Neutrophil (primary cell): Measurements from ENCODE around the gene C8G.

Experiments
- H3K27ac ChIP-seq: fragments of 200-600 bp; sonication (generic); 2 replicates; pipeline ENCODE4 v1.5.1; 2016; ENCODE audit warnings: mild to moderate bottlenecking, moderate library complexity
- H3K27me3 ChIP-seq: fragments of 200-600 bp; sonication (generic); 2 replicates; pipeline ENCODE4 v1.6.0; 2016; ENCODE audit warnings: mild to moderate bottlenecking
- H3K36me3 ChIP-seq: fragments of 200-600 bp; sonication (generic); 2 replicates; pipeline ENCODE4 v1.5.1; 2017
- H3K4me1 ChIP-seq, 2 experiments: fragments of 200-600 bp in 1 of 2; sonication (generic) in 1 of 2; 1 replicate in 1 of 2; 2 replicates in 1 of 2; pipeline versions ENCODE4 v1.5.1 to v1.6.1; 2013 to 2016; ENCODE audit warnings: low read depth in 1 of 2, low read length in 1 of 2, mild to moderate bottlenecking in 1 of 2, moderate library complexity in 1 of 2; ENCODE audit not compliant: control insufficient read depth in 1 of 2, insufficient read depth in 1 of 2
- H3K4me3 ChIP-seq, 2 experiments: fragments of 200-600 bp in 1 of 2; sonication (generic) in 1 of 2; 1 replicate in 1 of 2; 2 replicates in 1 of 2; pipeline ENCODE4 v1.5.1; 2013 to 2016; ENCODE audit warnings: low read depth in 1 of 2, low read length in 1 of 2, mild to moderate bottlenecking in 1 of 2, moderate library complexity in 1 of 2
- H3K9me3 ChIP-seq: fragments of 200-600 bp; sonication (generic); 2 replicates; pipeline ENCODE4 v1.5.1; 2016
- CTCF ChIP-seq: fragments of 200-600 bp; sonication (generic); IDR thresholded peaks from 2 replicates; pipeline ENCODE4 v1.5.1; 2016; ENCODE audit warnings: antibody characterized with exemption

Gene C8G

DNA sequence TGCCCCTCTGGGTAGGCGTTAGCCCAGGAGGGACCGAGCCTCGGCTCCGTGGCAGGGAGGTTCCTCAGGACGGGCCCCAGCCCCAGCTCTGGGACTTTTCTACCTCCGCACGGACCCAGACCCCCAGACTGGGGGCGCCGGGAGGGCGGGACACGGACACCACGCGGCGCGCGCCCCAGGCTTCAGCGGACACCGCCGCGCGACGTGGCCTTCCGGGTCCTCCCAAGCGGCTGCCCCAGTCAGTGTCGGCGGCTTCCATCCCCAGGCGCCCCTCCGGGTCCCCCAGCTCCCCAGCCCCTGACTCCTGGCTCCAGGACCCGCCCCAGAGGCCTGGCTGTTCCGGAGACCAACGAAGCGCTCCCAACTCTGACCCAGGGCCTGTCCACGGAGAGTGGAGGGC is 40.8 kb downstream of the C8G start:
- H3K9me3 ChIP-seq, result no peaks in the 10 kb centered on the region
- H3K4me1 ChIP-seq, result no peaks in the 10 kb centered on the region
- no peaks in the 10 kb centered on the region for H3K36me3 ChIP-seq
- H3K27ac ChIP-seq, result no peak overlapping the region
- H3K4me3 ChIP-seq, result no peak overlapping the region
- no peak for TF ChIP-seq CTCF
- peaks cover 98% of the 10 kb centered on the region for H3K27me3 ChIP-seq

DNA sequence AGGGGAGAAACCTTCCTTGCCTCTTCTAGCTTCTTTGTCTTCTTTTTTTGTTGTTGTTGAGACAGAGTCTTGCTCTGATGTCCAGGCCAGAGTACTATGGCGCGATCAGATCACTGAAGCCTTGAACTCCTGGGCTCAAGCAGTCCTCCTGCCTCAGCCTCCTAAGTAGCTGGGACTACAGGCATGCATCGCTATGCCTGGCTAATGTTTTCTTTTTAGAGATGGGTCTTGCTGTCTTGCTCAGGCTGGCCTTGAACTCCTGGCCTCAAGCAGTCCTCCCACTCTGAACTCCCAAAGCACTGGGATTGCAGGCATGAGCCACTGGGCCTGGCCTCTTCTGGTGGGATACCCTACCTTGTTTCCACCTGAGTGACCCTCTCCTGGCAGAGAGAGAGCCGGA is 43.8 kb downstream of the C8G start:
- Histone ChIP-seq H3K4me1 (peaks cover 17 to 24% of the 10 kb centered on the region in 2 experiments), H3K27ac (no peak overlapping the region), H3K27me3 (peaks cover 72% of the 10 kb centered on the region), H3K4me3 (no peak overlapping the region), H3K36me3 (no peaks in the 10 kb centered on the region), H3K9me3 (no peaks in the 10 kb centered on the region)
- no peak for TF ChIP-seq CTCF

GRCh38 chr9:136990242-136990911 is 45.3 kb downstream of the C8G start:
- H3K36me3 ChIP-seq, result no peaks in the 10 kb centered on the region
- TF ChIP-seq CTCF, result no peak
- peaks cover 72% of the 10 kb centered on the region for H3K27me3 ChIP-seq

GRCh38 chr9:136991993-136992818 is 47.2 kb downstream of the C8G start, which contains the start of gene PAXX:
Gene PAXX, plus strand, starts transcription at chr9:136992422. Its CDS starts 22 bp downstream, at chr9:136992444.
- Histone ChIP-seq H3K4me3 (peak within 1 kb of the TSS; percentile 75 to 93), H3K36me3 (no peaks in the 10 kb centered on the region), H3K4me1 (peaks cover 28 to 56% of the 10 kb centered on the region in 2 experiments), H3K27me3 (peaks cover 72% of the 10 kb centered on the region), H3K27ac (peak within 1 kb of the TSS; percentile 94), H3K9me3 (no peaks in the 10 kb centered on the region)
- peak; percentile 40 for TF ChIP-seq CTCF

More at GRCh38 chr9:136990242-136990911, 45.3 kb downstream of the C8G start:
- peak overlapping the region; percentile 94 for H3K27ac ChIP-seq
- H3K4me1 ChIP-seq, result peaks cover 17 to 38% of the 10 kb centered on the region in 2 experiments
- H3K9me3 ChIP-seq, result no peaks in the 10 kb centered on the region
- H3K4me3 ChIP-seq, result no peak overlapping the region

DNA sequence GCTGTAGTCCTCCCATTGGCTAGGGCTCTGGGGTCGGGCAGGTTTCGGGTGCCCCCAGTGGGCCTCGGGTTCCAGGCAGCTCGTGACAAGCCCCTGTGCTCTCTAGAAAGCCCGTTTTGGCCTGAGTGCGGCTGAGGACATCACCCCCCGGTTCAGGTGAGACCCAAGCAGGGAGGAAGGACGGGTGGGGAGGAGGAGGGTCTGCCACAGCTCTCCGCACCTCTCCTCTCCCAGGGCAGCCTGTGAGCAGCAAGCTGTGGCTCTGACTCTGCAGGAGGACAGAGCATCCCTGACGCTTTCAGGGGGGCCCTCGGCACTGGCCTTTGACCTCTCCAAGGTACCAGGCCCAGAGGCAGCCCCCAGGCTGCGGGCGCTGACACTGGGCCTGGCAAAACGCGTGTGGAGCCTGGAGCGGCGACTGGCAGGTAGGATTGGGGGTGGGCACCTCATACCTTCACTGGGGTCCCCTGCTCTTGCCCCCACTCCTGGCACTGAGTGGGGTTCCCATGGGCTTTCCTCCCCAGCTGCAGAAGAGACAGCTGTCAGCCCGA is 47.9 kb downstream of the C8G start:
- Histone ChIP-seq H3K27me3 (peaks cover 72% of the 10 kb centered on the region), H3K27ac (peak overlapping the region; percentile 94), H3K4me1 (peaks cover 28 to 63% of the 10 kb centered on the region in 2 experiments), H3K4me3 (peak overlapping the region; percentile 75 to 93), H3K36me3 (no peaks in the 10 kb centered on the region), H3K9me3 (no peaks in the 10 kb centered on the region)
- TF ChIP-seq CTCF, result no peak
